Bladder microvascular endothelial cell (primary cell): ENCODE measurements around the gene SCRG1. TPM values are rescaled to one million over a fixed set of nuclear protein-coding genes. Genes with fewer than 3 reads are reported as not detected.

Experiments
- total RNA-seq: library from RNA; depleted of rRNA; stranded (reverse); fragments of >200 nt; gene quantifications from 2 replicates; pipeline ENCODE4 v1.2.3, GENCODE V29; 2014

SCRG1 gene
- total RNA-seq, result under 0.01 TPM in 2 replicates

DNA sequence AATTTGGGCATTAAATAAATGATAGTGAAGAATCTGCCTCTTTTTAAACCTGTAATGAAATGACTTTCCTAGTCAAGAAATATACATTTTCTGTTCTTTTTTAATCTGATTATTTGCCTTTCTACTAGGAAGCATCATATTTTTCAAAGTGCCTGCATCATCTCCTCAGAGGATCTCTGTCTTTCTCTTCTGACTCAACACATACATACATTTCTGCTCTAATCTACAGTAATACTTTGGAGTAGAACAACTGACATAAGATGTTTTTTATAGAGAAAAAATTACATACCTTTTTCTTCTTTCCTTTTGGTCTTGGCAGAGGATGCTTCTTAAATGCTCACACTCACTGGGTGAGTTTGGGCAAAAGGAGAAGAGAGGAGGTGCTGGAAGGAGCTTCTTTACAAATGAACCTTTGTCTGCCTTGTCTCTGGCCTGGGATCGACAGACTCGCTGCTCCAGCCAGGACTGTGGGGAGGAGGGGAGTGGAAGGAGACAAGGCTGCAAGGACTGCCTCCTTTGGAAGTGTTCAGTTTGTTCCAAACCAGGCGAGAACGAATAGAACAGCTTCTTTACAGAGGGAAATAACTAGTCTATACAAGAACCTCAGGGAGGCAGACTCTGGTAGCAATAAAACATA is at the start of gene SCRG1:
TSS of gene SCRG1 (minus strand) at position 338 of the 637 bp plus-strand sequence. CDS start 7,702 bp downstream, outside the sequence.

DNA sequence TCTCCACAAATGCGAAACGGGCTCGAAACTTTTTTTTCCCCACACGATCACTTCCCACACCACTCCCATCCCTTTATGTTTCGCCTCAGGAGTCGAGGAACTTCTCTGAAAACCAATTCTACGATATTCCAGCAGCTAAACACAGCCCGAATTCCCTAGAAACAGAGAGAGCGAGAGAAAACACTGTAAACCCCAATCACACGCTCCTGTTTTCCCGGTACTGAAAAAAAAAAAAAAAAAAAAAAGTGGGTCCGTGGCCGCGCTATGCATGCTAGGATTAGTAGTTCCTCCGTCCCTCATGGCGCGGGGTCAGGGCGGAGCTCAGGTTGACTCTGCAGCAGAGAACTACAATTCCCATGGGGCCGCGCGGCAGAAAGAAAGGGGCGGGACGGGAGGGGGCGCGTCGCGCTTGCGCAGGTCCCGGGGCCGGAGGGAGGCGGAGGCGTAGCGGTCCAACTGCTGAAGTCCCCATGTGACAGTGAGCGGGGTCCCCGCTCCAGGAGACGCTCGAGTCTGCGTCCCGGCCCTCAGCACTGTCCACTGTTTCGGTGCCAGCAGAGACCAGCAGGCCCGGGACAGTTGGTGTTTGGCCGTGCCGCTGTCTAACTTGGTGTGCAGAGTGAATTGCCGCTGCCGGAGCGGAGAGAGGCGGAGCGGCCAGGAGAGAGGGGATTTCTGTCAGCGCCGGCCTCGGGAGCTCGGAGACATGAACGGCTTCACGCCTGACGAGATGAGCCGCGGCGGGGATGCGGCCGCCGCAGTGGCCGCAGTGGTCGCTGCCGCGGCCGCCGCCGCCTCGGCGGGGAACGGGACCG is 28.2 kb downstream of the SCRG1 start, which contains the start of gene SAP30:
TSS of gene SAP30 (plus strand) at position 478 of the 815 bp plus-strand sequence. CDS start at position 707, 229 bp downstream.

Other genes with a start within 250 kb of the SCRG1 start
- gene GALNT7, start 230.3 kb downstream of the SCRG1 start, total RNA-seq, result 22.2 and 40.0 TPM in 2 replicates
- 97.5 and 197 TPM in 2 replicates for gene HMGB2, start 64.8 kb downstream of the SCRG1 start, total RNA-seq
- 17.4 and 19.4 TPM in 2 replicates for gene SAP30, start 28.2 kb downstream of the SCRG1 start, total RNA-seq
- not detected in 2 replicates for gene HAND2, start 131.1 kb upstream of the SCRG1 start, total RNA-seq